ENCODE measurements around the gene PLA2G2F. TPM values are rescaled to one million over a fixed set of nuclear protein-coding genes. Genes with fewer than 3 reads are reported as not detected.

Gene PLA2G2F
- total RNA-seq, 5 donors from 2014 or later (not counting 1 experiment from before 2014, with no cell fraction given) = not detected

DNA sequence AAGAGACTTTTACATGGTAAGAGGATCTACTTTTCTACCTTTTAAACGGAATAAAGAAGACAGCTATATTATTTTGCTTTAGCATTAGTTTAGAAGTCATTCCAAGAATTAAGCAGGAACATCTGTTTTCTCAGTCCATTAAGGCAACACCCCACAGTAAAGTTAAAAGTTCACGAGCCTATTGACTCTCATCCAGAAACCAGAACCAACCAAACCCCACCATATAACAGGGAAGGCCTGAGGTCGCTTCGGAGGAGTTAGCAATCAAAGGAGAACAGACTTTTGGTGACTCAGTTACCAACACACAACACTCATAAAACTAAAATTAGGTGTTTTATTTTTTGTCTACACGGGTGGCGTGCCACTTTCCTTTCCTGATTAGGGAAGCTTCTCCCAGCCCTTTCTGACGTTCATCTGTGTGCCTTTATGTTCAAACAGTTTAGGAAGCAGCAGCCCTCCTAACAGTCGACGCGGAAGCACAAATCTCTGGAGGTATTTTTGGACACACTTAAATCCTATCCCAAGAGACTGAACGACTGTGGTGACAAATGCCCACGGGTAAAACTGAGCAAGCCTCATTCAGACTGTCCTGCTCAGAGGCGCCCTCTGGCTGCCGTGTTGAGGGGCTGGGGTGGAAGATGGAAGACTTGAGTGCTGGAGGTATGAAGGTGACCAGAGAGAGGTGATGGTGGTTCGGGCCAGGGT lies 55.8 kb downstream of the PLA2G2F start:
- peaks cover 0 to 3% of the 10 kb centered on the region in 2 experiments for H3K4me1 ChIP-seq (ENCODE audit: control insufficient read depth in 1 of 2, extremely low read depth in 1 of 2, insufficient read depth in 2 of 2, low read length in 2 of 2)
- Mint-ChIP-seq H3K4me1 (peaks cover 0 to 3% (median 0%) of the 10 kb centered on the region in 3 donors), H3K27me3 (peaks cover 11 to 16% of the 10 kb centered on the region in 2 donors), H3K4me3 (no peak overlapping the region), H3K36me3 (no peaks in the 10 kb centered on the region), H3K27ac (no peak overlapping the region), H3K9me3 (no peaks in the 10 kb centered on the region)
- DNase-seq = peak; percentile 29 to 80 (median 65)
- H3K4me3 ChIP-seq (ENCODE audit: control insufficient read depth in 1 of 2, extremely low read depth in 1 of 2, low read length in 1 of 2) = no peak overlapping the region
- ChIA-PET POLR2A (no interaction called here), CTCF (interaction anchor here (0.5 to 1.4 kb wide), 9 partner anchors 8 to 1053 kb away, joined by 3 to 6 read pairs (median 4); no protein-coding TSS in a partner anchor)
- no peak overlapping the region for H3K27ac ChIP-seq (ENCODE audit: low read length)
- peaks cover 0 to 22% of the 10 kb centered on the region in 2 experiments for H3K27me3 ChIP-seq (replicated peaks in 1 of 2; ENCODE audit: control insufficient read depth in 2 of 2, extremely low read depth in 1 of 2, insufficient read depth in 2 of 2, low read length in 1 of 2)
- whole genome bisulfite sequencing (ENCODE audit: insufficient coverage) = 37% methylated on average over 8 of the region's 15 CpGs
- peak; percentile 58 to 85 (median 70) for ATAC-seq (replicated peaks in 1 of 4)
- no peaks in the 10 kb centered on the region for H3K9me3 ChIP-seq
- no peaks in the 10 kb centered on the region for H3K36me3 ChIP-seq (ENCODE audit: control insufficient read depth in 2 of 2, extremely low read depth in 1 of 2, insufficient read depth in 1 of 2, low read length in 1 of 2)

DNA sequence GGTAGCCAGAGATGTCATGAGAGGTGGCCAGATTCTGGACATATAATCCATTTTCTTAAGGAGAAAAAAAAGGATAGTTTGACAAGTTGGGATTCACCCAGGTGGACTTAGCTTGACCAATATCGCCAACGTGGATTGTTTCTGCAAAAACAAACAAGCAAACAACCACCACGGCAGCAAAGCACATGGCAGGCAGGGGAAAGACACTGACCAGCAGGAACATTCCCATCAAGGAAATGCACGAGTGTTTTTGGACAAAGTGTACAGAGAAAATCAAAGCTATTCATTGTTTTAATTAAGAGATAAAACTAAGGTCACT lies 56.3 kb downstream of the PLA2G2F start:
- H3K9me3 ChIP-seq = no peaks in the 10 kb centered on the region
- H3K27me3 ChIP-seq (replicated peaks in 1 of 2; ENCODE audit: control insufficient read depth in 2 of 2, extremely low read depth in 1 of 2, insufficient read depth in 2 of 2, low read length in 1 of 2) = peaks cover 0 to 24% of the 10 kb centered on the region in 2 experiments
- no peaks in the 10 kb centered on the region for H3K36me3 ChIP-seq (ENCODE audit: control insufficient read depth in 2 of 2, extremely low read depth in 1 of 2, insufficient read depth in 1 of 2, low read length in 1 of 2)
- peaks cover 0 to 3% of the 10 kb centered on the region in 2 experiments for H3K4me1 ChIP-seq (ENCODE audit: control insufficient read depth in 1 of 2, extremely low read depth in 1 of 2, insufficient read depth in 2 of 2, low read length in 2 of 2)
- CTCF ChIA-PET = interaction anchor here (0.5 to 1.4 kb wide), 13 partner anchors 9 to 533 kb away, joined by 3 to 4 read pairs (median 4); no protein-coding TSS in a partner anchor
- no peak overlapping the region for H3K27ac Mint-ChIP-seq
- POLR2A ChIA-PET = no interaction called here
- no peak overlapping the region for H3K4me3 ChIP-seq (ENCODE audit: control insufficient read depth in 1 of 2, extremely low read depth in 1 of 2, low read length in 1 of 2)
- no peak overlapping the region for H3K4me3 Mint-ChIP-seq
- H3K4me1 Mint-ChIP-seq = peaks cover 0 to 3% (median 0%) of the 10 kb centered on the region in 3 donors
- WGBS (ENCODE audit: insufficient coverage) = no CpG with 5 or more reads among the region's 4 CpGs
- no peaks in the 10 kb centered on the region for H3K36me3 Mint-ChIP-seq
- peaks cover 16 to 21% of the 10 kb centered on the region in 2 donors for H3K27me3 Mint-ChIP-seq
- no peak overlapping the region for H3K27ac ChIP-seq (ENCODE audit: low read length)
- DNase-seq (no peak), ATAC-seq (replicated peaks in 1 of 4) (no peak)
- no peaks in the 10 kb centered on the region for H3K9me3 Mint-ChIP-seq

DNA sequence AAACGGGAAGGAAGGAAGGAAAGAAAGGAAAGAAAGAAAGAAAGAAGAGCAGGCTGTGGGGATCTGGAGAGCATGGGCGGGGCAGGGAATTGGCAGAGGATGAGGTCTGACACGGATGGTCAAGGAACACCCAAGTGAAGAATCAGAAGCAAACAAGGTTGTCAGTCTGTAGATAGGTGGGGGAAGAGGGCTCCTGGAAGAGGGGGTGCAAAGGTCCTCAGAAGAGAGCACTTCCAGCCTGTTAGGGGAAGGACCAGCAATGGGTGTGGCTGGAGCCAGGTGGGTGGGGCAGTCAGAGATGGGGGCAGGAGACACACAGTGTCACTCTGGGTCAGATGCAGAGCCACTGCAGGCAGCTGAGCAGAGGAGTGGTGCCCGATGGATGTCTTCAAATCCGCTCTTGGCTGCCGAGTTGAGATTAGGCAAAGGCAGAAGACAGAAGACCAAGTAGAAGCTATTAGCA lies 58.2 kb downstream of the PLA2G2F start:
- Histone ChIP-seq H3K27ac (ENCODE audit: low read length) (no peak overlapping the region), H3K4me3 (ENCODE audit: control insufficient read depth in 1 of 2, extremely low read depth in 1 of 2, low read length in 1 of 2) (no peak overlapping the region), H3K27me3 (replicated peaks in 1 of 2; ENCODE audit: control insufficient read depth in 2 of 2, extremely low read depth in 1 of 2, insufficient read depth in 2 of 2, low read length in 1 of 2) (peaks cover 0 to 17% of the 10 kb centered on the region in 2 experiments), H3K4me1 (ENCODE audit: control insufficient read depth in 1 of 2, extremely low read depth in 1 of 2, insufficient read depth in 2 of 2, low read length in 2 of 2) (peaks cover 0 to 3% of the 10 kb centered on the region in 2 experiments), H3K36me3 (ENCODE audit: control insufficient read depth in 2 of 2, extremely low read depth in 1 of 2, insufficient read depth in 1 of 2, low read length in 1 of 2) (no peaks in the 10 kb centered on the region), H3K9me3 (no peaks in the 10 kb centered on the region)
- no peak for DNase-seq
- Mint-ChIP-seq H3K27ac (no peak overlapping the region), H3K27me3 (peaks cover 18 to 24% of the 10 kb centered on the region in 2 donors), H3K4me1 (peaks cover 0 to 3% (median 0%) of the 10 kb centered on the region in 3 donors), H3K9me3 (no peaks in the 10 kb centered on the region), H3K4me3 (no peak overlapping the region), H3K36me3 (no peaks in the 10 kb centered on the region)
- ChIA-PET CTCF (interaction anchor here (0.6 to 0.7 kb wide), 2 partner anchors 21 to 53 kb away, joined by 3 to 14 read pairs; no protein-coding TSS in a partner anchor), POLR2A (no interaction called here)
- ATAC-seq (replicated peaks in 1 of 4) = no peak
- 81% methylated on average over 2 of the region's 6 CpGs for WGBS (ENCODE audit: insufficient coverage)

DNA sequence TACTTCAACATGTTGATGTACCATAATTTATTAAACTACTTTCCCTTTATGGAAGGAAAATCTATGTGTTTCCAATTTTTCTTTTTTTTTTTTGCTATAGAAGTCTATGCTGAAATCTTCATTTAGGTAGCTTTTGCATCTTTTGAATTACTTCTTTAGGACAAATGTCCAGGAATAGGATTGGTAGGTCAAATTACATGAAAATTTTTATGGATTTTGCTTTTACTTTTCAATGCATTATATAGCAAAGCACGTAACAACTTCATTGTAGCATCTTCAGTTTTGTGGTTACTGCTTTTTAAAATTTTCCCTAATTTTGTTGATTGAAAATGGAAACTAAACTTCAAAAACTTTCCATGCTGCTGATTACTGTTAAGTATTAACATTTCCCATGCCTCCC lies 59.2 kb downstream of the PLA2G2F start:
- H3K4me1 ChIP-seq (ENCODE audit: control insufficient read depth in 1 of 2, extremely low read depth in 1 of 2, insufficient read depth in 2 of 2, low read length in 2 of 2) = peaks cover 0 to 3% of the 10 kb centered on the region in 2 experiments
- H3K27ac Mint-ChIP-seq = no peak overlapping the region
- H3K4me1 Mint-ChIP-seq = peaks cover 0 to 3% (median 0%) of the 10 kb centered on the region in 3 donors
- no peaks in the 10 kb centered on the region for H3K36me3 Mint-ChIP-seq
- H3K27me3 ChIP-seq (replicated peaks in 1 of 2; ENCODE audit: control insufficient read depth in 2 of 2, extremely low read depth in 1 of 2, insufficient read depth in 2 of 2, low read length in 1 of 2) = peaks cover 0 to 18% of the 10 kb centered on the region in 2 experiments
- CTCF ChIA-PET = no interaction called here
- H3K4me3 ChIP-seq (ENCODE audit: control insufficient read depth in 1 of 2, extremely low read depth in 1 of 2, low read length in 1 of 2) = no peak overlapping the region
- no peak overlapping the region for H3K4me3 Mint-ChIP-seq
- no peaks in the 10 kb centered on the region for H3K9me3 Mint-ChIP-seq
- H3K27me3 Mint-ChIP-seq = peaks cover 23 to 26% of the 10 kb centered on the region in 2 donors
- DNase-seq (no peak), ATAC-seq (replicated peaks in 1 of 4) (no peak)
- POLR2A ChIA-PET = no interaction called here
- no peak overlapping the region for H3K27ac ChIP-seq (ENCODE audit: low read length)
- H3K9me3 ChIP-seq = no peaks in the 10 kb centered on the region
- no peaks in the 10 kb centered on the region for H3K36me3 ChIP-seq (ENCODE audit: control insufficient read depth in 2 of 2, extremely low read depth in 1 of 2, insufficient read depth in 1 of 2, low read length in 1 of 2)
- WGBS (ENCODE audit: insufficient coverage) = no CpG with 5 or more reads among the region's 1 CpG

DNA sequence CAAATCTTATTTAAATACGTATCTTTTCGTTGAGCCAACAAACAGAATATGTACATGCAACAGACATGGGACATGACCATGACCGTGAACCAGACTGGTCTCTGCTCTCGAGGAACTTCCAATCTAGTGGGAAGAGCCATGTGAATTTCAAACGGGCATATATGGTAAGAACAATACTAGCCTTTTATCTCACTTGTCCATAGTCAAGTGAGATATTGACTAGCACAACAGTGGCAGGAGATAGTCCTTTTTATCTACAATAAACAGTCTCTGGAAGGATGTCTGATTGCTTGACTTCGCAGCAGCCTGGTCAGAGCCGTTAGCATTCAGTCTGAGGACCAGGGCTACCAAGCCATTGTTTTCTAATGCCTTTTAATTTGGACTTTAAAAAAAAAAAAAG lies 59.8 kb downstream of the PLA2G2F start:
- Histone ChIP-seq H3K9me3 (no peaks in the 10 kb centered on the region), H3K4me3 (ENCODE audit: control insufficient read depth in 1 of 2, extremely low read depth in 1 of 2, low read length in 1 of 2) (no peak overlapping the region), H3K27me3 (replicated peaks in 1 of 2; ENCODE audit: control insufficient read depth in 2 of 2, extremely low read depth in 1 of 2, insufficient read depth in 2 of 2, low read length in 1 of 2) (peaks cover 0 to 21% of the 10 kb centered on the region in 2 experiments), H3K27ac (ENCODE audit: low read length) (no peak overlapping the region), H3K4me1 (ENCODE audit: control insufficient read depth in 1 of 2, extremely low read depth in 1 of 2, insufficient read depth in 2 of 2, low read length in 2 of 2) (peaks cover 0 to 3% of the 10 kb centered on the region in 2 experiments), H3K36me3 (ENCODE audit: control insufficient read depth in 2 of 2, extremely low read depth in 1 of 2, insufficient read depth in 1 of 2, low read length in 1 of 2) (no peaks in the 10 kb centered on the region)
- no peak overlapping the region for H3K4me3 Mint-ChIP-seq
- H3K27ac Mint-ChIP-seq = no peak overlapping the region
- H3K4me1 Mint-ChIP-seq = peaks cover 0 to 3% (median 0%) of the 10 kb centered on the region in 3 donors
- CTCF ChIA-PET = no interaction called here
- 77% methylated on average over 5 of the region's 7 CpGs for WGBS (ENCODE audit: insufficient coverage)
- no peak for DNase-seq
- peaks cover 25 to 32% of the 10 kb centered on the region in 2 donors for H3K27me3 Mint-ChIP-seq
- ATAC-seq (replicated peaks in 1 of 4) = no peak
- H3K9me3 Mint-ChIP-seq = no peaks in the 10 kb centered on the region
- H3K36me3 Mint-ChIP-seq = no peaks in the 10 kb centered on the region
- POLR2A ChIA-PET = no interaction called here

DNA sequence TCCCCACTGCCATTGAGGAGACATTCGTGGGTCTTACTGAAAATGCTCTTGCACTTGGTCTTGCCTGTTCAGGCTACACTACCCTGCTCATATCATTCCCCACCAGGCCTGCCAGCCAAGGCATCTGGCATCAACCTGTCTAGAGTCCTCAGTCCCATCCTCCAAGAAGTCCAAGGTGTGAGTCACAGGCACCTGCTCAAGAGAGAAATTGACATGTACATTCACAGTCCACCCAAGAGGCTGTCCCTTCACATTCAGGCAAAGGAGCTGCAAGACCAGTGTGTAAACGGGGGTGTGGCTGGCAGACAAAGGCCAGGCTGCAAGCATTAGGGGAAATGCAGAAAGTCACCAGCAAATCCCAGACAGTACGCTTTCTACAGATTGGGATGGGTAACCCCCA lies 60.3 kb downstream of the PLA2G2F start:
- no peak overlapping the region for H3K27ac Mint-ChIP-seq
- CTCF ChIA-PET = no interaction called here

More for the DNA sequence above, 60.3 kb downstream of the PLA2G2F start:
- no peak for ATAC-seq (replicated peaks in 1 of 4)
- Mint-ChIP-seq H3K36me3 (no peaks in the 10 kb centered on the region), H3K27me3 (peaks cover 25 to 29% of the 10 kb centered on the region in 2 donors), H3K4me3 (no peak overlapping the region), H3K4me1 (peaks cover 0 to 3% (median 0%) of the 10 kb centered on the region in 3 donors), H3K9me3 (no peaks in the 10 kb centered on the region)
- no peaks in the 10 kb centered on the region for H3K9me3 ChIP-seq
- no peak for DNase-seq
- H3K27ac ChIP-seq (ENCODE audit: low read length) = no peak overlapping the region
- POLR2A ChIA-PET = no interaction called here
- peaks cover 0 to 3% of the 10 kb centered on the region in 2 experiments for H3K4me1 ChIP-seq (ENCODE audit: control insufficient read depth in 1 of 2, extremely low read depth in 1 of 2, insufficient read depth in 2 of 2, low read length in 2 of 2)
- H3K36me3 ChIP-seq (ENCODE audit: control insufficient read depth in 2 of 2, extremely low read depth in 1 of 2, insufficient read depth in 1 of 2, low read length in 1 of 2) = no peaks in the 10 kb centered on the region
- WGBS (ENCODE audit: insufficient coverage) = 22% methylated on average over 2 of the region's 3 CpGs
- no peak overlapping the region for H3K4me3 ChIP-seq (ENCODE audit: control insufficient read depth in 1 of 2, extremely low read depth in 1 of 2, low read length in 1 of 2)
- H3K27me3 ChIP-seq (replicated peaks in 1 of 2; ENCODE audit: control insufficient read depth in 2 of 2, extremely low read depth in 1 of 2, insufficient read depth in 2 of 2, low read length in 1 of 2) = peaks cover 0 to 21% of the 10 kb centered on the region in 2 experiments

Measured in T-cell (primary cell).